Erythroblast (primary cell): Measurements from ENCODE around the gene FAM110D.

Experiments used
- GATA1 ChIP-seq: IDR thresholded peaks from 2 replicates; pipeline ENCODE4 v1.6.1; 2011; ENCODE audit warnings: low read depth, mild to moderate bottlenecking, control low read depth, low read length, moderate library complexity
- POLR2A ChIP-seq: IDR thresholded peaks from 2 replicates; pipeline ENCODE4 v1.6.1; 2011; ENCODE audit warnings: mild to moderate bottlenecking, low read length

DNA sequence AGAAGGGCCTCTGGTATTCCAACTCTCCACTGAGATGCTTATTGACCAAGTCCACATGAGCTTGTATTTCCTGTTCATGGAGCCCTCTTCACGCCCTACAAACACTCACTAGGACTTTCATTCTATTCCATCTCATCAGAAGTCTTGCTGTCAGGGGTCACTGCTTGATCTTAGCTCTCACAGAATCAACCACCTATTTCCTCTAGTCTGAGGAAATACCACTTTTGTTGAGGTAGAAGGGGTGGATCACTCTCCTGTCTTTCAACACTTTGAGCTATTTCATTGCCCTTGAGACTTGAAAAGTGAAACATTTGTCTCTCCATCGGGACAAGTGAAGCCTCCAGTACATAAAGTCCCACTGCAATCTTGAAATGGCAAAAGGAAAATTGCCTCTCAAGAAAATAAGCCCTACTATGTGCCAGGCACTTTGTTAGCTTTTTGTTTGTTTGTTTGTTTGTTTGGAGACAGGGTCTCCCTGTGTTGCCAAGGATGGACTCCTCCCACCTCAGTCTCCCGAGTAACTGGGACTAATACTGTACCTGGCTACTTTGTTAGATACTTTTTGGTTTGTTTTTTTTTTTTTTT, 19.8 kb upstream of the FAM110D start:
- TF ChIP-seq POLR2A (no peak), GATA1 (no peak)
